Measurements from ENCODE around the gene PPP6R3.

Gene PPP6R3

DNA sequence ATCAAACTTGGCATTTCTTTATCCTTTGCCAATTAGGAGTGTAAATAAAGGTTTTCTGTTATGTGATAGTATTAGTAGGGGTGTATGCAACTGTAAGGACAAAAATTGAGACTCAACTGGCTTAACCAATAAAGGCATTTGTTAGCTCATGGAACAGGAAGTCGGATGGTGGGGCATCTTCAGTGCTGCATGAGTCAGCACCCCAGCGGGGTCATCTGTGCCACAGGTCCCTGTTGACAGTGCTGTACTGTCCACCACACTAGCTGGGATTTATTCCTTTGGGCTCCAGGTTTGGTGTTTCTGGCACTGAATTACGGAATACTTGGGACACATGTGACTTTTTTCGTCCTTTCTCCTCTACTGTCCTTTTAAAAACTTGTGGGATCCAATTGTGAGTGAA lies 86.0 kb downstream of the PPP6R3 start:
- DNase-seq (ENCODE audit: low read depth in 1 of 2, low spot score in 1 of 2), result no peak
- in situ Hi-C loops (cut with HindIII; ENCODE audit: low pct_unique_long_range_greater_than_20kb, low sequenced_read_pairs), result no loop called here
- TF ChIP-seq JUND (IDR thresholded peaks at IDR 0.05; ENCODE audit: low read depth), result no peak

DNA sequence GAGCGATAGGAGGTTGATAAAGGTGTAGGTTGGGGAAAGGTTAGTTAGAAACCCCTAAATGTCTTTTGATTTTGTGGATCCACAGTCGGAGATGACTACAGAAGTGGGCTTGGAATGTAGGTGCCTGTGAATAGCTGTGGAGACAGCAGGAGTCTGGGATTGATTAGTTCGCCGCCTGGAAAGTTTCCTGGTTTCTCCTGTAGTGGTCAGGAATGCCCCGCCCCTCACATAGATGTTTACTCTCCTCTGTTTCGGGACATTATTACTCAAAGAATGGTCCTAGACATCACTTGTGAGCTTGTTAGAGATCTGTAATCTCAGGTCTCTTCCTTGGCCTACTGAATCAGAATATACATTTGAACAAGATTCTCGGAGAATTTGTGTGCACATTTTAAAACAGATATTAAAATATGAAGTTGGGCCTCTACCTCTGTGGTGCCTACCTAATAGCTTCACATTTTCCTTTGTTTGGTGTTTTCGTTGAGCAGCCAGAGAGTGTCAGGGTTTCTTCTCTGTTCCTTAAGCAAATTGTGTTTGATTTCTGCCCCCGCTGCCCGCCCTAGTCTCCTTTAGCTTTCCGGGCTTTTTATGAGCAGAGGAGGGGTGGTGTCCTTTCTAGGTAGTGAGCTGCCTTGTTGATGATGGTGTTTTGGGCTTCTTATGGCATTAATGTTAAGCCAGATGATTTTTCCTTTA lies 89.4 kb downstream of the PPP6R3 start:
- in situ Hi-C loops (cut with HindIII; ENCODE audit: low pct_unique_long_range_greater_than_20kb, low sequenced_read_pairs), result no loop called here
- DNase-seq (ENCODE audit: low read depth in 1 of 2, low spot score in 1 of 2), result no peak
- TF ChIP-seq JUND (IDR thresholded peaks at IDR 0.05; ENCODE audit: low read depth), result no peak

DNA sequence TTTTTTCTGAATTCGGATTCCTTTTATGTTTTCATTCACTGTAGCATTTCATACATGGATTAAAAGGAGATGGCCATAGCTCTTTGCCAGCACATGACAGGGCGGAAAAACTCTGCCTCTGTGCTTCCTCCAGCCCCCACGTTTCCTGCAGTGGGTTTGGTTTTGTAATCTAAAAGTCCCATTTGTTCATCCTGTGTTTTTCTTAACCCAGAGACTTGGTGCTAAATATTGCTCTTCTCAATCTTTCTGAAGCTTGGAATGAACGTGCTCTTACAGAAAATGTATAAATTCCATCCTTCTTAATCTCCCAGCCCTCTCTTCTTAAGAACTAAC lies 89.9 kb downstream of the PPP6R3 start:
- no peak for DNase-seq (ENCODE audit: low read depth in 1 of 2, low spot score in 1 of 2)
- in situ Hi-C loops (cut with HindIII; ENCODE audit: low pct_unique_long_range_greater_than_20kb, low sequenced_read_pairs), result no loop called here
- TF ChIP-seq JUND (IDR thresholded peaks at IDR 0.05; ENCODE audit: low read depth), result no peak

DNA sequence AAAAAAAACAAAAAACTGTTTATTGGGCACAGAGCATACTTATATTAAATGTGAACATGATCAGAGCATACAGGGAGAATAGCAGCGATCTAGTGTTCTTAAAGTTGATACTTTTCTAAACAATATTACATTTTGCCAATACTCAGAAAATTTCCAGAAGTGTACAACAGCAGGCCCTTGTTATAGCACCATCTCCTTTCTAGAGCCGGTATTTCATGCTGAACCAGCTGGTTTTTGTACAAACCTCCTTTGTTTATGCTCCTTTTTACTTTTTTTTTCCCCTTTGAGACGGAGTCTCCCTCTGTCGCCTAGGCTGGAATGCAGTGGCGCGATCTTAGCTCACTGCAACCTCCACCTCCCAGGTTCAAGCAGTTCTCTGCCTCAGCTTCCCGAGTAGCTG lies 90.7 kb downstream of the PPP6R3 start:
- TF ChIP-seq JUND (IDR thresholded peaks at IDR 0.05; ENCODE audit: low read depth), result no peak
- DNase-seq (ENCODE audit: low read depth in 1 of 2, low spot score in 1 of 2), result no peak
- in situ Hi-C loops (cut with HindIII; ENCODE audit: low pct_unique_long_range_greater_than_20kb, low sequenced_read_pairs), result no loop called here

DNA sequence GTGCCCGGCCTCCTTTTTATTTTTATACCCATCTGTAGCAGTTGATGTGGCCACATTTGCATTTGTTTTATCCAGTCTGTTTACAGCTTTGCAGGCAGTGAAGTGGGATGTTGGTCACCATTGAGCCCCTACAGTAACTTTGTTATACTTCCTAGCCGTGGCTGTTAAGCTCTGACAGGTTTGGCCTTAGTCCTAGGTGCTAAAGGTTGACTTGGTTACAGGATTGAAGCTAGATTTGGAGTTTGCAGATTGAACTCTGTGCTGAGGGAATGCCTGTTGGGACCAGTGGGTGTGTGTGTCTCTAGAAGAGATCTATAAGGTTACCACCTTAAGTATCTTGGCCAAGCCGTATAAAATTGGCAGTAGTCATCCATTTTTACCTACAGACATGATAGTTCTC lies 91.2 kb downstream of the PPP6R3 start:
- no peak for TF ChIP-seq JUND (IDR thresholded peaks at IDR 0.05; ENCODE audit: low read depth)
- DNase-seq (ENCODE audit: low read depth in 1 of 2, low spot score in 1 of 2), result no peak
- in situ Hi-C loops (cut with HindIII; ENCODE audit: low pct_unique_long_range_greater_than_20kb, low sequenced_read_pairs), result no loop called here

DNA sequence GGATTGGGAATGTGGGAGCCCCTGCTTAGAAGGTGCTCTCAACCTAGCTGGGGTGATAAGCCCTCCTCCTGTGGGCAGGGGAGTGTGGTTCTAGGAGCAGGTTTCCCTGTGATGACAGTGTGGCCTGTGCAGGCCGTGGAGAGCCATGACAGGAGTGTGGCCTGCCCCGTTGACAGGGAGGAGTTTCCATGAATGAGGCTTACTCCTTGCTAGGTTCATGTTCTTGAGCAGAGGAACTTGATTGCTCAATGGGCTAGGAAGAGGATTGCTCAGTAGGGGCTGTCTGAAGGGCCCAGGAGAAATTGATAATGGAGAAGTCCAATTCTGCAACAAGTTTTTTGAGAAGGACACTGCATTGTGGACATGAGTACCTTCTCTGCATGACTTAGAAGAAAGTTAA lies 92.0 kb downstream of the PPP6R3 start:
- no peak for TF ChIP-seq JUND (IDR thresholded peaks at IDR 0.05; ENCODE audit: low read depth)
- no peak for DNase-seq (ENCODE audit: low read depth in 1 of 2, low spot score in 1 of 2)
- in situ Hi-C loops (cut with HindIII; ENCODE audit: low pct_unique_long_range_greater_than_20kb, low sequenced_read_pairs), result no loop called here

DNA sequence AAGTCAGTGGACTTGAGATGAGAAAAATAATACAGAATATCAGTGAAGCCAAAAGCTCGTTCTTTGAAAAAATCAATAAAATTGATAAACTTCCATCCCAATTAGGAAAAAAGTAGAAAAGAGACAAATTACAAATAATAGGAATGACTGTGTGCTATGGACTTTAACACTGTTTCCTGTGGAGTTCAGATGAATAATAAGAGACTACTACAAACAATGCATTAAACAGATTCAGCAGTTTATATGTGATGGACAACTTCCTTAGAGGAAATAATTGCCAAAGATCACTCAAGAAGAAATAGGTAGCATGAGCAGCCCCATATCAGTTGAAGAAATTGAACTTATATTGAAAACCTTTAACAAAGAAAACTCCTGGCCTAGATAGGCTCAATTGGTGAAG lies 99.7 kb downstream of the PPP6R3 start:
- DNase-seq (ENCODE audit: low read depth in 1 of 2, low spot score in 1 of 2), result no peak
- in situ Hi-C loops (cut with HindIII; ENCODE audit: low pct_unique_long_range_greater_than_20kb, low sequenced_read_pairs), result no loop called here
- no peak for TF ChIP-seq JUND (IDR thresholded peaks at IDR 0.05; ENCODE audit: low read depth)

DNA sequence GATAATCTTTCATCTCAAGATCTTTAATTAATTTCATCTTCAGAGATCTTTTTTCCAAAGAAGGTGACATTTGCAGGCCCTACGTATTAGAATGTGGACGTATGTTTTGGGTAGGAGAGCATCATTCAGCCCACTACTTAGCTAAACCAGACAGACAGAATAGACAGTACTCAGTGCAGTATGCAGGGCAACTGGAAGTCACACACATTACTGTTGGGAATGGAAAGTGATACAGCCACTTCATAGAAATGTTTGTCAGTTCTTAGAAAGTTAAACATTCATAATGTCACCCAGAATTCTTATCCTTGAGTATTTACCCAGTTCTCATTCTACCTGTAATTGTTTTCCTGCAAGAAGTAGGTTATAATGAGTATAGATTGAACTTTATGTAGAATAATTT lies 102.9 kb downstream of the PPP6R3 start:
- DNase-seq (ENCODE audit: low read depth in 1 of 2, low spot score in 1 of 2), result no peak
- TF ChIP-seq JUND (IDR thresholded peaks at IDR 0.05; ENCODE audit: low read depth), result no peak
- in situ Hi-C loops (cut with HindIII; ENCODE audit: low pct_unique_long_range_greater_than_20kb, low sequenced_read_pairs), result no loop called here

DNA sequence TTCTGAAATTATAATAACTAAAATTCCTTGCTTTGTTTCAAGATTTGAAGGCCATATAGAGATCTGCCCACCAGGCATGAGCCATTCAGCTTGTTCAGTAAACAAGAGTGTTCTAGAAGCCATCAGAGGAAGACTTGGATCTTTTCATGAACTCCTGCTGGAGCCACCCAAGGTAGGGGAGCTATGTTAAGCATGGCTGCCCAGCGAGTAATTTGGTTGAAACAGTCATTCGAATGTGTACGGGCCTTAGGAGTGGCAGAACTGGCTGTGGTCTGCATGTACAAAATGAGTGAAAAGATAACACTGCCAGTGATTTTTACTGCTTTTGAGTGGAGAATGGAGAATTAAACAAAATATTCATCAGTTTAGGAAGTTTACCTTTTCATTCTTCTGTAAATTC lies 103.7 kb downstream of the PPP6R3 start:
- TF ChIP-seq JUND (IDR thresholded peaks at IDR 0.05; ENCODE audit: low read depth), result no peak
- DNase-seq (ENCODE audit: low read depth in 1 of 2, low spot score in 1 of 2), result no peak
- in situ Hi-C loops (cut with HindIII; ENCODE audit: low pct_unique_long_range_greater_than_20kb, low sequenced_read_pairs), result no loop called here

DNA sequence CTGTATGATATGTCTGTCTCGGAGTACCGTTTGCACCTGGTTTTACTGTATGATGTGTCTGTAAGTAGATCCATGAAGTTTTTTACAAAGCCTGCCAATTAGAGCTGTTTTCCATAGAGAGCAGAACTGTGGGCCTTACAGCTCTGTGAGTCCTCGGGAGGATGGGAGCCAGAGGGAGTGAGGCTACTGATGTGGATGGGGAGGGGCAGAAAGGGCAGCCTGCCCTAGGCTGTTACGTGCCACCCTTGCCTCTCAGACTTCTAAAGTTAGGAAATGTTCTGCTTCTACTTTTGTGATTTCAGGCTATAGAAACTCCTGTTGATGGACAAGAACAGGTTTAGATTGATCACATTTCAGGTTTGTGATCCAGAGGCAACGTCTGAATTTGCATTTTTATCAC lies 105.2 kb downstream of the PPP6R3 start:
- DNase-seq (ENCODE audit: low read depth in 1 of 2, low spot score in 1 of 2), result no peak
- no peak for TF ChIP-seq JUND (IDR thresholded peaks at IDR 0.05; ENCODE audit: low read depth)
- in situ Hi-C loops (cut with HindIII; ENCODE audit: low pct_unique_long_range_greater_than_20kb, low sequenced_read_pairs), result no loop called here

DNA sequence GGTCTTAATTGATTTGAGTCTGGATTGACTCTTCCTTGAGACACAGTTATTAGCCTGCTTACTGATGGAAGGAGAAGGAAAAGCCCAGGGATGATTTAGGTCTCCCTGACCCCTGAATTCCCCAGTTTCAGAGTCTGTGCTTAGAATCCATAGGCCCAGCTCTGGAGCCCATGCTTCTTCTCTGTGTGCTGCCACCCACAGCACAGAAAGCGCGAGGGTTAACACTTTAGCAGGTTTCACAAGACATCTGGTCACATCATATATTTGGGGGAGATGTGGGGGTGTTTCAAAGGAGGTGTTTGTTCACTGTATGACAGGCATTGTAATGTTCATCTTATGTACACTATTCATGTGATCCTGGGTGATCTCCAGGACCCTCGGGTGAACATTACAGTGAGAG lies 107.0 kb downstream of the PPP6R3 start:
- in situ Hi-C loops (cut with HindIII; ENCODE audit: low pct_unique_long_range_greater_than_20kb, low sequenced_read_pairs), result no loop called here
- no peak for TF ChIP-seq JUND (IDR thresholded peaks at IDR 0.05; ENCODE audit: low read depth)
- DNase-seq (ENCODE audit: low read depth in 1 of 2, low spot score in 1 of 2), result no peak

DNA sequence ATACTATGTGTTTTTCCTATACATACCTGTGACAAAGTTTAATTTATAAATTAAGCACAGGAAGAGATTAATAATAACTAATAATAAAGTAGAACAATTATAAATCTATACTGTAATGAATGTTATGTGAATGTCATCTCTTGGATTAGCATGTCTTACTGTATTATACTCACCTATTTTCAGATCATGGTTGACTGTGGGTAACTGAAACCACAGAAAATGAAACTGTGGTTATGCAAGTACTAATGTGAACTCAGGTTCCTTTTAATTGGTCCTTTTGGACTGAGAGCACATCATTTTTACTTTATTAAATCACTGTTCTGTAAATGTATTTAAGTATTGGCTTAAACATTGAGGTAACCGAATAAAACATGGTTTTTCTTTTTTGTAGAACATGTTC lies 108.8 kb downstream of the PPP6R3 start:
- no peak for DNase-seq (ENCODE audit: low read depth in 1 of 2, low spot score in 1 of 2)
- no peak for TF ChIP-seq JUND (IDR thresholded peaks at IDR 0.05; ENCODE audit: low read depth)
- in situ Hi-C loops (cut with HindIII; ENCODE audit: low pct_unique_long_range_greater_than_20kb, low sequenced_read_pairs), result no loop called here

DNA sequence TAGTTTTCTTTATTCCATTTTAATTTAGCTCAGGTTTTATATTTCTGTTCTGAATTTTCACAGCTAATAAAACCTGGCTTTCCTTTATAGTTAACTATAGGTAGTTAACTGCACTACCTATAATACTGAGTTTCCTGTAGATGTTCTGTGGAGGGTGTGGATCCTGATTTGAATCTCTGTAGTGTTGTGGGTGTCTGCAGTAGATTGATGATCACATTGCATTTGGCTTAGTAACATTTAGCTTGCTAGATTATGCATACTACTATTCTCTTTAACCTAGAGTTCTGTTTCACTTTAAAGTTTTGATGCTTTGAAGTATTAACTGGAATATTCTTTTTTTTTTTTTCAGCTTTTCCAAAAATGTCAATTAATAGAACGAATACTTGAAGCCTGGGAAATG lies 110.1 kb downstream of the PPP6R3 start:
- in situ Hi-C loops (cut with HindIII; ENCODE audit: low pct_unique_long_range_greater_than_20kb, low sequenced_read_pairs), result no loop called here
- DNase-seq (ENCODE audit: low read depth in 1 of 2, low spot score in 1 of 2), result no peak
- no peak for TF ChIP-seq JUND (IDR thresholded peaks at IDR 0.05; ENCODE audit: low read depth)

DNA sequence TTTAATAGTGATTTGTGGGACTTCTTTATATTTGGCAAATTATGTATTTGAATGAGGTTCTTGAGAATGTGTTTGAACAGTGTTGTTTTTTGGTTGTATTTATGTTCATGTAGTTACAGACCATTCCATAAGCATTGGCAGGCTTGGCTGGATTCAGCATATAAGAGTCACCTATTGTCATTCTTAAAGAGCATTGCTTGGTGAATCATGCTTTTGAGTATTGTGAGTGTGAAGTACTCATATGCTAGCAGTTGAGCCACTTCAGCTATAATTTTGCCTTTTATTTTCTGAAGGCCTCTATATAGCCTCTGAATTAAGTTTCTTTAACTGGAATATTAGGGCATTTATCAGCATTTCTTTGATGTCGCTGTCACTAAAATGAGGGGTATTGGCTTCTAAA lies 113.8 kb downstream of the PPP6R3 start:
- no peak for DNase-seq (ENCODE audit: low read depth in 1 of 2, low spot score in 1 of 2)
- no peak for TF ChIP-seq JUND (IDR thresholded peaks at IDR 0.05; ENCODE audit: low read depth)
- in situ Hi-C loops (cut with HindIII; ENCODE audit: low pct_unique_long_range_greater_than_20kb, low sequenced_read_pairs), result no loop called here

All from T47D (cell line).